SHP77 treated with DMSO at 0.1 percent for 48 hours (cell line): Measurements from ENCODE around the gene TANGO2.

ENCODE experiments used
- DNase-seq: peaks from one replicate; lab custom pipeline; 2025; lab: John Stamatoyannopoulos, UW

TANGO2 gene

GRCh38 chr22:19983741-19984140, 37.2 kb upstream of the TANGO2 start:
- DNase-seq, result no peak

- DNase-seq, result peak; percentile 71
Measured at GRCh38 chr22:19984201-19984753, 36.6 kb upstream of the TANGO2 start.

- DNase-seq, result no peak
Measured at GRCh38 chr22:19984851-19985811, 35.8 kb upstream of the TANGO2 start.

GRCh38 chr22:19986011-19986409, 34.9 kb upstream of the TANGO2 start:
- no peak for DNase-seq

GRCh38 chr22:19986410-19987341, 34.2 kb upstream of the TANGO2 start:
- DNase-seq, result peak; percentile 13

- peak; percentile 5 for DNase-seq
Measured at GRCh38 chr22:19987394-19988306, 33.3 kb upstream of the TANGO2 start.

GRCh38 chr22:19988331-19988808, 32.5 kb upstream of the TANGO2 start:
- no peak for DNase-seq

GRCh38 chr22:19988965-19989724, 31.8 kb upstream of the TANGO2 start:
- no peak for DNase-seq

- no peak for DNase-seq
Measured at GRCh38 chr22:19989725-19990067, 31.2 kb upstream of the TANGO2 start.

GRCh38 chr22:19990188-19990587, 30.7 kb upstream of the TANGO2 start:
- DNase-seq, result no peak

GRCh38 chr22:19990609-19991394, 30.1 kb upstream of the TANGO2 start:
- DNase-seq, result no peak

GRCh38 chr22:19991395-19991644, 29.6 kb upstream of the TANGO2 start:
- DNase-seq, result no peak

GRCh38 chr22:19991645-19992451, 29.1 kb upstream of the TANGO2 start:
- DNase-seq, result peak; percentile 33

GRCh38 chr22:19992481-19992911, 28.4 kb upstream of the TANGO2 start:
- no peak for DNase-seq

- DNase-seq, result no peak
Measured at GRCh38 chr22:19992921-19993355, 28.0 kb upstream of the TANGO2 start.

- no peak for DNase-seq
Measured at GRCh38 chr22:19993926-19994325, 27.0 kb upstream of the TANGO2 start.

GRCh38 chr22:19994851-19995610, 25.9 kb upstream of the TANGO2 start:
- no peak for DNase-seq
